OCI-LY1 (cell line): ENCODE data around the gene OPTC.
A peak's percentile ranks its signal among the peaks of the same experiment; 100 is the strongest.

Experiments
- CTCF ChIP-seq: fragments of 200-600 bp; sonication (generic), shearing (Covaris generic); IDR thresholded peaks from 2 replicates; pipeline ENCODE4 v1.5.1; 2017; ENCODE audit warnings: mild to moderate bottlenecking, antibody characterized with exemption, low read length, moderate library complexity, mixed read lengths
- EZH2 ChIP-seq: fragments of 200-600 bp; sonication (generic), shearing (Covaris generic); IDR thresholded peaks from 2 replicates; pipeline ENCODE4 v1.8.0; 2017; ENCODE audit warnings: borderline replicate concordance, mixed run types, mild to moderate bottlenecking, antibody characterized with exemption, low read length, moderate library complexity, mixed read lengths

- peak; percentile 55; the same call in 1 of the 2 replicates for TF ChIP-seq CTCF
- TF ChIP-seq EZH2 = no peak
Measured at GRCh38 chr1:203444171-203444576, 49.8 kb upstream of the OPTC start.
